HepG2 (cell line): Measurements from ENCODE around the gene PIP5K1C.

Source experiments
- EZH2 ChIP-seq: conservative IDR thresholded peaks from 2 replicates; pipeline ENCODE4 v1.6.1; 2012; ENCODE audit warnings: mild to moderate bottlenecking, low read depth, low read length, moderate library complexity
- FOSL2 ChIP-seq: sonication (generic); formaldehyde crosslinking; IDR thresholded peaks from 2 replicates; pipeline ENCODE4 v1.4.0; 2020; ENCODE audit warnings: missing genetic modification reagents
- GABPA ChIP-seq, 2 experiments: IDR thresholded peaks; 2 replicates each; pipeline ENCODE4 v1.6.1; 2011 to 2016; ENCODE audit warnings: low read depth in 2 of 2, low read length in 1 of 2, missing biosample characterization in 1 of 2, missing genetic modification characterization in 1 of 2
- GABPB1 ChIP-seq: IDR thresholded peaks from 2 replicates; pipeline ENCODE4 v1.6.1; 2016; ENCODE audit warnings: mild to moderate bottlenecking, missing genetic modification reagents, moderate library complexity, missing compliant biosample characterization
- WIZ ChIP-seq: sonication (generic); formaldehyde crosslinking; IDR thresholded peaks from 2 replicates; pipeline ENCODE4 v1.5.1; 2020; ENCODE audit warnings: mild to moderate bottlenecking, missing genetic modification reagents
- ZNF17 ChIP-seq: sonication (generic); formaldehyde crosslinking; IDR thresholded peaks from 2 replicates; pipeline ENCODE4 v1.5.0; 2020; ENCODE audit warnings: mild to moderate bottlenecking, missing genetic modification reagents
- ZNF232 ChIP-seq: sonication (generic); formaldehyde crosslinking; IDR thresholded peaks from 2 replicates; pipeline ENCODE4 v1.4.0; 2020; ENCODE audit warnings: missing genetic modification reagents, borderline replicate concordance
- ZNF292 ChIP-seq: sonication (generic); formaldehyde crosslinking; IDR thresholded peaks from 2 replicates; pipeline ENCODE4 v1.8.1; 2022; ENCODE audit warnings: mild to moderate bottlenecking, low read depth, missing genetic modification reagents, borderline replicate concordance
- ZNF547 ChIP-seq: sonication (generic); formaldehyde crosslinking; IDR thresholded peaks from 2 replicates; pipeline ENCODE4 v1.5.1; 2020; ENCODE audit warnings: mild to moderate bottlenecking, missing genetic modification reagents
- TF ChIP-seq, protein P1 (sequence below): sonication (generic); formaldehyde crosslinking; IDR thresholded peaks from 2 replicates; pipeline ENCODE4 v1.5.0; 2020; ENCODE audit warnings: missing genetic modification reagents
- TF ChIP-seq, protein P2 (sequence below), 2 experiments: sonication (generic) in 1 of 2; formaldehyde crosslinking in 1 of 2; IDR thresholded peaks; 2 replicates each; pipeline versions ENCODE4 v1.5.1 to v1.6.1; 2011 to 2020; ENCODE audit warnings: borderline replicate concordance in 1 of 2, low read depth in 1 of 2, low read length in 1 of 2, mild to moderate bottlenecking in 1 of 2, missing genetic modification reagents in 1 of 2, moderate library complexity in 1 of 2

DNA sequence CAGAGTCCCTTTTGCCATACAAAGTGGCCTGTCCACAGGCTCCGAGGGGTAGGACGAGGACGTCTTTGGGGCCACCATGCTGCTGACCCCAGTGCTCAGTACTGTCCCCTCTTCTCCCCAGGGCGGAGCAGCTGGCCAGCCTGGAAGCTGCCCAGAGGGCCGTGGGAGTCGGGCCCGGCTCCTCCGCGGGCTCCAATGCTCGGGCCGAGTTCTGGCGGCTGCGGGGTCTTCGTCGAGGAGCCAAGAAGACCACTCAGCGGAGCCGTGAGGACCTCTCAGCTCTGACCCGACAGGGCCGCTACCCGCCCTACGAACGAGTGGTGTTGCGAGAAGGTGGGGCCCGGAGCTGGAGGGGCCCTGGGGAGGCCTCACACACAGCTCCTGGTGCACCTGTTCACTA, 40.2 kb upstream of the PIP5K1C start:
- no peak for TF ChIP-seq ZNF232 (CRISPR knock-in tag)
- no peak for TF ChIP-seq ZNF547
- TF ChIP-seq ZNF292: no peak
- TF ChIP-seq GABPA (IDR thresholded peaks at IDR 0.05; ENCODE audit: low read depth, low read length): no peak
- TF ChIP-seq GABPA (CRISPR knock-in tag; IDR thresholded peaks at IDR 0.05; ENCODE audit: low read depth): no peak
- TF ChIP-seq, protein P1, sequence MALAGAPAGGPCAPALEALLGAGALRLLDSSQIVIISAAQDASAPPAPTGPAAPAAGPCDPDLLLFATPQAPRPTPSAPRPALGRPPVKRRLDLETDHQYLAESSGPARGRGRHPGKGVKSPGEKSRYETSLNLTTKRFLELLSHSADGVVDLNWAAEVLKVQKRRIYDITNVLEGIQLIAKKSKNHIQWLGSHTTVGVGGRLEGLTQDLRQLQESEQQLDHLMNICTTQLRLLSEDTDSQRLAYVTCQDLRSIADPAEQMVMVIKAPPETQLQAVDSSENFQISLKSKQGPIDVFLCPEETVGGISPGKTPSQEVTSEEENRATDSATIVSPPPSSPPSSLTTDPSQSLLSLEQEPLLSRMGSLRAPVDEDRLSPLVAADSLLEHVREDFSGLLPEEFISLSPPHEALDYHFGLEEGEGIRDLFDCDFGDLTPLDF: no peak
- TF ChIP-seq, protein P2, sequence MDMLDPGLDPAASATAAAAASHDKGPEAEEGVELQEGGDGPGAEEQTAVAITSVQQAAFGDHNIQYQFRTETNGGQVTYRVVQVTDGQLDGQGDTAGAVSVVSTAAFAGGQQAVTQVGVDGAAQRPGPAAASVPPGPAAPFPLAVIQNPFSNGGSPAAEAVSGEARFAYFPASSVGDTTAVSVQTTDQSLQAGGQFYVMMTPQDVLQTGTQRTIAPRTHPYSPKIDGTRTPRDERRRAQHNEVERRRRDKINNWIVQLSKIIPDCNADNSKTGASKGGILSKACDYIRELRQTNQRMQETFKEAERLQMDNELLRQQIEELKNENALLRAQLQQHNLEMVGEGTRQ (IDR thresholded peaks at IDR 0.05; ENCODE audit: low read depth, low read length): no peak
- TF ChIP-seq, protein P2 (CRISPR knock-in tag; IDR thresholded peaks at IDR 0.05; ENCODE audit: borderline replicate concordance): no peak
- TF ChIP-seq GABPB1 (CRISPR knock-in tag): no peak
- TF ChIP-seq WIZ: no peak
- TF ChIP-seq FOSL2 (CRISPR knock-in tag): no peak
- TF ChIP-seq EZH2: no peak
- no peak for TF ChIP-seq ZNF17 (CRISPR knock-in tag)
